SK-N-SH (cell line): ENCODE measurements around the gene CA9. TPM values are rescaled to one million over a fixed set of nuclear protein-coding genes. Genes with fewer than 3 reads are reported as not detected.

ENCODE experiments used
- CTCF ChIA-PET: fragments of 300-600, 350-600 bp; formaldehyde crosslinking; extraction: SDS; loops from one replicate; lab custom pipeline; 2021; lab: Yijun Ruan, JAX
- POLR2A ChIA-PET: fragments of 350-600 bp; sonication (Branson Sonifier 250); formaldehyde crosslinking; extraction: SDS; loops from one replicate; lab custom pipeline; 2020; ENCODE audit warnings: antibody characterized with exemption, inconsistent platforms; lab: Yijun Ruan, JAX
- DNase-seq: peaks from one replicate; pipeline ENCODE4 v3.0.0; 2012
- H2AFZ ChIP-seq: fragments of 200-600 bp; sonication (generic); 2 replicates; pipeline ENCODE4 v1.8.1; 2016; ENCODE audit warnings: antibody characterized with exemption, mild to moderate bottlenecking, low read depth
- H3F3A ChIP-seq: fragments of 200-600 bp; sonication (generic); replicated peaks from 2 replicates; pipeline ENCODE3; 2016; ENCODE audit warnings: antibody characterized with exemption, mild to moderate bottlenecking; ENCODE audit not compliant: insufficient read depth
- H3K27ac ChIP-seq, 2 experiments: fragments of 200-500 bp in 1 of 2; fragments of 200-600 bp in 1 of 2; sonication (Bioruptor generic) in 1 of 2; sonication (generic), shearing (Covaris generic) in 1 of 2; 2 replicates each; pipeline versions ENCODE4 v1.5.1 to v1.6.1; 2014 to 2016; ENCODE audit warnings: low read depth in 2 of 2, inconsistent platforms in 1 of 2, low read length in 1 of 2, mild to moderate bottlenecking in 1 of 2, mixed read lengths in 1 of 2
- H3K27me3 ChIP-seq: fragments of 200-600 bp; sonication (generic), shearing (Covaris generic); 2 replicates; pipeline ENCODE4 v1.6.1; 2016; ENCODE audit warnings: mixed run types; ENCODE audit not compliant: insufficient read depth
- H3K36me3 ChIP-seq, 2 experiments: fragments of 200-500 bp in 1 of 2; fragments of 200-600 bp in 1 of 2; sonication (Bioruptor generic) in 1 of 2; sonication (generic) in 1 of 2; replicated peaks in 1 of 2; 2 replicates each; pipeline versions ENCODE3 to v1.5.1; 2014 to 2016; ENCODE audit warnings: low read length in 1 of 2, mild to moderate bottlenecking in 1 of 2; ENCODE audit not compliant: insufficient read depth in 2 of 2, control insufficient read depth in 1 of 2
- H3K4me1 ChIP-seq, 2 experiments: fragments of 200-500 bp in 1 of 2; fragments of 200-600 bp in 1 of 2; sonication (Bioruptor generic) in 1 of 2; sonication (generic), shearing (Covaris generic) in 1 of 2; 2 replicates each; pipeline versions ENCODE4 v1.5.1 to v1.6.1; 2014 to 2016; ENCODE audit warnings: low read depth in 1 of 2, low read length in 1 of 2, mixed run types in 1 of 2; ENCODE audit not compliant: insufficient read depth in 2 of 2, control insufficient read depth in 1 of 2
- H3K4me2 ChIP-seq: fragments of 200-600 bp; sonication (generic), shearing (Covaris generic); 2 replicates; pipeline ENCODE4 v1.6.1; 2017; ENCODE audit warnings: mixed run types
- H3K4me3 ChIP-seq, 2 experiments: fragments of 200-500 bp in 1 of 2; fragments of 200-600 bp in 1 of 2; sonication (Bioruptor generic) in 1 of 2; sonication (generic), shearing (Covaris generic) in 1 of 2; 2 replicates each; pipeline versions ENCODE4 v1.5.1 to v1.8.1; 2014 to 2016; ENCODE audit warnings: low read depth in 2 of 2, inconsistent platforms in 1 of 2, low read length in 1 of 2, mild to moderate bottlenecking in 1 of 2, mixed read lengths in 1 of 2, moderate library complexity in 1 of 2
- H3K79me2 ChIP-seq: fragments of 200-600 bp; sonication (generic); 2 replicates; pipeline ENCODE4 v1.8.1; 2017; ENCODE audit warnings: mild to moderate bottlenecking; ENCODE audit not compliant: insufficient read depth
- H3K9ac ChIP-seq: fragments of 200-600 bp; sonication (generic); 2 replicates; pipeline ENCODE4 v1.6.1; 2017; ENCODE audit warnings: mixed run types
- H3K9me2 ChIP-seq: fragments of 200-600 bp; sonication (generic); 2 replicates; pipeline ENCODE4 v1.6.1; 2017; ENCODE audit warnings: mixed run types
- H3K9me3 ChIP-seq: fragments of 200-600 bp; sonication (generic); 2 replicates; pipeline ENCODE4 v1.6.1; 2017; ENCODE audit warnings: mixed run types, mild to moderate bottlenecking, moderate library complexity
- H4K20me1 ChIP-seq: fragments of 200-600 bp; sonication (generic); 2 replicates; pipeline ENCODE4 v1.6.1; 2017; ENCODE audit warnings: mild to moderate bottlenecking, mixed run types; ENCODE audit not compliant: insufficient read depth
- CHD2 ChIP-seq: fragments of 150-350 bp; IDR thresholded peaks from 2 replicates; pipeline ENCODE4 v1.6.1; 2018; ENCODE audit warnings: low read length; ENCODE audit not compliant: partially characterized antibody
- EZH2phosphoT487 ChIP-seq: fragments of 200-600 bp; sonication (generic); IDR thresholded peaks from 2 replicates; pipeline ENCODE4 v1.6.1; 2017; ENCODE audit warnings: low read depth, mixed run types, mild to moderate bottlenecking, antibody characterized with exemption, moderate library complexity, borderline replicate concordance
- FOSL2 ChIP-seq: IDR thresholded peaks from 2 replicates; pipeline ENCODE4 v1.4.0; 2012; ENCODE audit warnings: low read depth, mild to moderate bottlenecking, moderate library complexity, borderline replicate concordance
- FOXJ3 ChIP-seq: sonication (generic); formaldehyde crosslinking; IDR thresholded peaks from 2 replicates; pipeline ENCODE4 v1.5.1; 2020; ENCODE audit warnings: mild to moderate bottlenecking, missing genetic modification reagents
- FOXM1 ChIP-seq: IDR thresholded peaks from 2 replicates; pipeline ENCODE4 v1.4.0; 2012; ENCODE audit warnings: low read depth, mild to moderate bottlenecking
- MAX ChIP-seq: IDR thresholded peaks from 2 replicates; pipeline ENCODE4 v1.4.0; 2012; ENCODE audit warnings: low read depth
- MEF2A ChIP-seq: IDR thresholded peaks from 2 replicates; pipeline ENCODE4 v1.4.0; 2012; ENCODE audit warnings: low read depth, borderline replicate concordance
- MXI1 ChIP-seq: IDR thresholded peaks from 2 replicates; pipeline ENCODE4 v1.6.1; 2012; ENCODE audit warnings: mild to moderate bottlenecking, low read depth, low read length, improper control_type of control experiment
- NFIC ChIP-seq: IDR thresholded peaks from 2 replicates; pipeline ENCODE4 v1.4.0; 2012; ENCODE audit warnings: borderline replicate concordance
- NRF1 ChIP-seq: IDR thresholded peaks from 2 replicates; pipeline ENCODE4 v1.6.1; 2012; ENCODE audit warnings: low read depth, mild to moderate bottlenecking, low read length
- RCOR1 ChIP-seq: fragments of 150-350 bp; IDR thresholded peaks from 2 replicates; pipeline ENCODE4 v1.6.1; 2017; ENCODE audit warnings: antibody characterized with exemption, low read length
- REST ChIP-seq: IDR thresholded peaks from 2 replicates; pipeline ENCODE4 v1.6.1; 2012; ENCODE audit warnings: mild to moderate bottlenecking, low read depth, low read length, moderate library complexity
- RXRA ChIP-seq: IDR thresholded peaks from 2 replicates; pipeline ENCODE4 v1.4.0; 2012; ENCODE audit warnings: low read depth, mild to moderate bottlenecking, borderline replicate concordance
- SMC3 ChIP-seq: IDR thresholded peaks from 2 replicates; pipeline ENCODE4 v1.6.1; 2012; ENCODE audit warnings: low read depth, low read length, improper control_type of control experiment
- TEAD4 ChIP-seq: IDR thresholded peaks from 2 replicates; pipeline ENCODE4 v1.4.0; 2012; ENCODE audit warnings: mild to moderate bottlenecking, borderline replicate concordance; ENCODE audit not compliant: insufficient read depth
- WGBS: methylation state at CpG from one replicate; pipeline ENCODE4 v1.1.6; 2017; ENCODE audit warnings: low lambda C conversion rate; 5-methylcytosine and 5-hydroxymethylcytosine counted together
- polyA plus RNA-seq, 3 experiments: library from polyadenylated mRNA; depleted of rRNA; stranded (reverse); fragments of >200 nt; gene quantifications; 2 replicates each; pipeline ENCODE4 v1.2.3, GENCODE V29; 2012
- TF ChIP-seq, protein P1 (sequence below): IDR thresholded peaks from 2 replicates; pipeline ENCODE4 v1.4.0; 2012; ENCODE audit warnings: low read depth, borderline replicate concordance
- TF ChIP-seq, protein P2 (sequence below): fragments of 150-350 bp; IDR thresholded peaks from 2 replicates; pipeline ENCODE4 v1.6.1; 2016; ENCODE audit warnings: mild to moderate bottlenecking, low read depth, low read length

CA9 gene
- polyA plus RNA-seq, 1 of the 3 experiments (the other 2 are of a cell fraction): 1.4 TPM

DNA sequence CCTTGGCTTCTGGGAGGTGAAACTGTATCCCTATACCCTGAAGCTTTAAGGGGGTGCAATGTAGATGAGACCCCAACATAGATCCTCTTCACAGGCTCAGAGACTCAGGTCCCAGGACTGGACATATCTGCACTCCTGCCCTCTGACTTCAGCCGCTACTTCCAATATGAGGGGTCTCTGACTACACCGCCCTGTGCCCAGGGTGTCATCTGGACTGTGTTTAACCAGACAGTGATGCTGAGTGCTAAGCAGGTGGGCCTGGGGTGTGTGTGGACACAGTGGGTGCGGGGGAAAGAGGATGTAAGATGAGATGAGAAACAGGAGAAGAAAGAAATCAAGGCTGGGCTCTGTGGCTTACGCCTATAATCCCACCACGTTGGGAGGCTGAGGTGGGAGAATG is 5.4 kb downstream of the CA9 start:
- peaks cover 4 to 7% of the 10 kb centered on the region in 2 experiments; a peak in 1 of 4 replicates for H3K4me1 ChIP-seq
- H3K36me3 ChIP-seq: peaks cover 14 to 17% of the 10 kb centered on the region in 2 experiments
- no peak overlapping the region for H3K4me3 ChIP-seq
- no peak for DNase-seq
- H3K79me2 ChIP-seq: no peaks in the 10 kb centered on the region
- H3K27ac ChIP-seq: no peak overlapping the region
- no peak overlapping the region for H3K4me2 ChIP-seq
- H3F3A ChIP-seq: peaks cover 31% of the 10 kb centered on the region
- no peak overlapping the region for H3K9ac ChIP-seq
- WGBS: 84% methylated on average over 5 of the region's 5 CpGs
- H3K27me3 ChIP-seq: no peaks in the 10 kb centered on the region
- peaks cover 9% of the 10 kb centered on the region for H4K20me1 ChIP-seq
- H3K9me3 ChIP-seq: no peaks in the 10 kb centered on the region
- CTCF ChIA-PET: interaction anchor here (1.1 to 1.2 kb wide), 3 partner anchors 17 to 75 kb away, joined by 3 to 4 read pairs (median 4); no protein-coding TSS in a partner anchor
- H2AFZ ChIP-seq: no peak overlapping the region
- no peaks in the 10 kb centered on the region for H3K9me2 ChIP-seq
- TF ChIP-seq RCOR1 (no peak), MEF2A (no peak), FOSL2 (no peak), SMC3 (no peak), MAX (no peak), NFIC (no peak), TEAD4 (no peak), FOXM1 (no peak), RXRA (no peak), EZH2phosphoT487 (no peak), MXI1 (no peak), REST (no peak), NRF1 (no peak), CHD2 (no peak), FOXJ3 (no peak)
- TF ChIP-seq, protein P1, sequence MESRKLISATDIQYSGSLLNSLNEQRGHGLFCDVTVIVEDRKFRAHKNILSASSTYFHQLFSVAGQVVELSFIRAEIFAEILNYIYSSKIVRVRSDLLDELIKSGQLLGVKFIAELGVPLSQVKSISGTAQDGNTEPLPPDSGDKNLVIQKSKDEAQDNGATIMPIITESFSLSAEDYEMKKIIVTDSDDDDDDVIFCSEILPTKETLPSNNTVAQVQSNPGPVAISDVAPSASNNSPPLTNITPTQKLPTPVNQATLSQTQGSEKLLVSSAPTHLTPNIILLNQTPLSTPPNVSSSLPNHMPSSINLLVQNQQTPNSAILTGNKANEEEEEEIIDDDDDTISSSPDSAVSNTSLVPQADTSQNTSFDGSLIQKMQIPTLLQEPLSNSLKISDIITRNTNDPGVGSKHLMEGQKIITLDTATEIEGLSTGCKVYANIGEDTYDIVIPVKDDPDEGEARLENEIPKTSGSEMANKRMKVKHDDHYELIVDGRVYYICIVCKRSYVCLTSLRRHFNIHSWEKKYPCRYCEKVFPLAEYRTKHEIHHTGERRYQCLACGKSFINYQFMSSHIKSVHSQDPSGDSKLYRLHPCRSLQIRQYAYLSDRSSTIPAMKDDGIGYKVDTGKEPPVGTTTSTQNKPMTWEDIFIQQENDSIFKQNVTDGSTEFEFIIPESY: no peak
- TF ChIP-seq, protein P2, sequence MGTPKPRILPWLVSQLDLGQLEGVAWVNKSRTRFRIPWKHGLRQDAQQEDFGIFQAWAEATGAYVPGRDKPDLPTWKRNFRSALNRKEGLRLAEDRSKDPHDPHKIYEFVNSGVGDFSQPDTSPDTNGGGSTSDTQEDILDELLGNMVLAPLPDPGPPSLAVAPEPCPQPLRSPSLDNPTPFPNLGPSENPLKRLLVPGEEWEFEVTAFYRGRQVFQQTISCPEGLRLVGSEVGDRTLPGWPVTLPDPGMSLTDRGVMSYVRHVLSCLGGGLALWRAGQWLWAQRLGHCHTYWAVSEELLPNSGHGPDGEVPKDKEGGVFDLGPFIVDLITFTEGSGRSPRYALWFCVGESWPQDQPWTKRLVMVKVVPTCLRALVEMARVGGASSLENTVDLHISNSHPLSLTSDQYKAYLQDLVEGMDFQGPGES: no peak
- TF ChIP-seq, all 33 proteins: peak for 0
- POLR2A ChIA-PET: interaction anchor here (1.0 to 1.7 kb wide), 2 partner anchors 12 to 21 kb away, joined by 3 to 4 read pairs; partner anchors contain the start of genes CCDC107 and RMRP
